ENCODE measurements around the gene CA10. TPM values are rescaled to one million over a fixed set of nuclear protein-coding genes. Genes with fewer than 3 reads are reported as not detected.

Gene CA10
- polyA plus RNA-seq, 1 donor from 2014 or later: 6.2 TPM

- no peak overlapping the region for H3K4me3 ChIP-seq (ENCODE audit: low read length)
- H3K27ac ChIP-seq (ENCODE audit: low read length): no peak overlapping the region
These were observed 353.3 kb downstream of the CA10 start for GRCh38 chr17:51805185-51805584.

DNA sequence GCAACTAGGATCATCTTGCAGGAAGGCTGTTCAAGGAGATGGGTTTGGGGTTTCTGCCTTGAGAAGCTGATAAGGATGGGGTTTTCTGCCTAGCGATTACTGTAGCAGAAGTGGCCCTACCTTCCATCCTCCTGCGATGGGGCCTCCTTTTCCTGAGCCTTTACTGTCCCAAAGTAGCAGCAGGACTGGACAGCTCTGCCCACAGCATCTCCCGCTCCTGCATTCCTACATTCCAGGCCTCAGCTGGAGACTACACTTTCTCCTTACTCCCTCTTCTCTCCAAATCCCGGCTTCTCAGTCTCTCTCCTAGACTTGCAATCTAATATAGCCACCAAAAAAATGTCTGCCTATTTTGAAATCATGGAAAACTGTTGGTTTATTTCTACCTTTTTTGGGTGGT, 355.4 kb downstream of the CA10 start:
- Histone ChIP-seq H3K27me3 (ENCODE audit: insufficient read depth, low read depth, low read length) (no peaks in the 10 kb centered on the region), H3K9ac (ENCODE audit: low read length) (no peak overlapping the region), H3K4me2 (ENCODE audit: low read length) (no peak overlapping the region), H3K4me3 (ENCODE audit: low read length) (no peak overlapping the region), H3F3A (ENCODE audit: insufficient read depth, low read length, poor library complexity, severe bottlenecking) (no peaks in the 10 kb centered on the region), H3K9me2 (ENCODE audit: insufficient read depth, low read length) (no peaks in the 10 kb centered on the region), H3K9me3 (ENCODE audit: low read length) (no peaks in the 10 kb centered on the region), H4K20me1 (ENCODE audit: insufficient read depth) (no peaks in the 10 kb centered on the region), H3K79me2 (replicated peaks; ENCODE audit: insufficient read depth, low read length) (no peaks in the 10 kb centered on the region), H3K27ac (ENCODE audit: low read length) (no peak overlapping the region), H2AFZ (ENCODE audit: low read depth, low read length) (no peak overlapping the region), H3K36me3 (ENCODE audit: insufficient read depth, low read length) (no peaks in the 10 kb centered on the region)
- TF ChIP-seq REST (IDR thresholded peaks at IDR 0.05; ENCODE audit: borderline replicate concordance): no peak
- no peak for TF ChIP-seq CTCF (IDR thresholded peaks at IDR 0.05; ENCODE audit: poor library complexity, severe bottlenecking)
- TF ChIP-seq RAD21 (conservative IDR thresholded peaks at IDR 0.05): no peak
- TF ChIP-seq EP300 (conservative IDR thresholded peaks at IDR 0.05; ENCODE audit: poor library complexity, severe bottlenecking): no peak
- TF ChIP-seq SMC3 (conservative IDR thresholded peaks at IDR 0.05; ENCODE audit: poor library complexity): no peak

More at GRCh38 chr17:51805185-51805584, 353.3 kb downstream of the CA10 start:
- Histone ChIP-seq H3K9me2 (ENCODE audit: insufficient read depth, low read length) (no peaks in the 10 kb centered on the region), H3K27me3 (ENCODE audit: insufficient read depth, low read depth, low read length) (no peaks in the 10 kb centered on the region), H3K4me2 (ENCODE audit: low read length) (no peak overlapping the region), H3K36me3 (ENCODE audit: insufficient read depth, low read length) (no peaks in the 10 kb centered on the region), H3F3A (ENCODE audit: insufficient read depth, low read length, poor library complexity, severe bottlenecking) (no peaks in the 10 kb centered on the region), H3K79me2 (replicated peaks; ENCODE audit: insufficient read depth, low read length) (no peaks in the 10 kb centered on the region), H3K9ac (ENCODE audit: low read length) (no peak overlapping the region), H3K9me3 (ENCODE audit: low read length) (no peaks in the 10 kb centered on the region), H4K20me1 (ENCODE audit: insufficient read depth) (no peaks in the 10 kb centered on the region), H2AFZ (ENCODE audit: low read depth, low read length) (no peak overlapping the region)
- TF ChIP-seq SMC3 (conservative IDR thresholded peaks at IDR 0.05; ENCODE audit: poor library complexity) (no peak), CTCF (IDR thresholded peaks at IDR 0.05; ENCODE audit: poor library complexity, severe bottlenecking) (no peak), TAF1 (IDR thresholded peaks at IDR 0.05; ENCODE audit: low read depth) (no peak), MXI1 (conservative IDR thresholded peaks at IDR 0.05; ENCODE audit: poor library complexity, severe bottlenecking) (no peak), EZH2 (IDR thresholded peaks at IDR 0.05; ENCODE audit: borderline replicate concordance, insufficient read depth, low read length, poor library complexity, severe bottlenecking) (no peak), REST (IDR thresholded peaks at IDR 0.05; ENCODE audit: borderline replicate concordance) (no peak), EP300 (conservative IDR thresholded peaks at IDR 0.05; ENCODE audit: poor library complexity, severe bottlenecking) (no peak), POLR2AphosphoS5 (IDR thresholded peaks at IDR 0.05) (no peak), RAD21 (conservative IDR thresholded peaks at IDR 0.05) (no peak)
